GM23338 (cell line): ENCODE results near the gene SLC25A48. TPM values are rescaled to one million over a fixed set of nuclear protein-coding genes. Genes with fewer than 3 reads are reported as not detected.

Experiments used
- ATAC-seq: fragments of 200-7000 bp; cut with Tn5 transposase; 3 replicates; pipeline ENCODE4 v1.9.1; 2020
- DNase-seq: peaks from one replicate; pipeline ENCODE4 v3.0.0-alpha.2; 2015; ENCODE audit warnings: low spot score
- H2AFZ ChIP-seq: fragments of 200-600 bp; sonication (generic); 2 replicates; pipeline ENCODE4 v1.8.0; 2016; ENCODE audit warnings: antibody characterized with exemption, mild to moderate bottlenecking, moderate library complexity
- H3F3A ChIP-seq: fragments of 200-600 bp; sonication (generic); replicated peaks from 2 replicates; pipeline ENCODE4 v1.8.0; 2017; ENCODE audit warnings: antibody characterized with exemption, mixed run types, low read depth
- H3K27ac ChIP-seq: fragments of 200-600 bp; sonication (generic); 2 replicates; pipeline ENCODE4 v1.6.1; 2016; ENCODE audit warnings: low read depth
- H3K27me3 ChIP-seq: fragments of 200-600 bp; sonication (generic); 2 replicates; pipeline ENCODE4 v1.8.0; 2016; ENCODE audit warnings: mild to moderate bottlenecking, mixed run types, moderate library complexity; ENCODE audit not compliant: insufficient read depth
- H3K36me3 ChIP-seq: fragments of 200-600 bp; sonication (generic); 2 replicates; pipeline ENCODE4 v1.8.0; 2016; ENCODE audit warnings: mild to moderate bottlenecking; ENCODE audit not compliant: insufficient read depth
- H3K4me1 ChIP-seq: fragments of 200-600 bp; sonication (generic); 2 replicates; pipeline ENCODE4 v1.8.0; 2016; ENCODE audit warnings: mild to moderate bottlenecking, moderate library complexity; ENCODE audit not compliant: insufficient read depth
- H3K4me2 ChIP-seq: fragments of 200-600 bp; sonication (generic); 2 replicates; pipeline ENCODE4 v1.7.1; 2017; ENCODE audit warnings: mixed run types
- H3K4me3 ChIP-seq: fragments of 200-600 bp; sonication (generic); 2 replicates; pipeline ENCODE4 v1.6.1; 2016; ENCODE audit warnings: mixed run types
- H3K79me2 ChIP-seq: fragments of 200-600 bp; sonication (generic); replicated peaks from 2 replicates; pipeline ENCODE4 v1.8.0; 2017; ENCODE audit warnings: mild to moderate bottlenecking; ENCODE audit not compliant: insufficient read depth
- H3K9me2 ChIP-seq: fragments of 200-600 bp; sonication (generic); 2 replicates; pipeline ENCODE4 v1.8.0; 2017; ENCODE audit not compliant: insufficient read depth
- H4K20me1 ChIP-seq: fragments of 200-600 bp; sonication (generic); replicated peaks from 2 replicates; pipeline ENCODE4 v1.8.0; 2017; ENCODE audit warnings: mild to moderate bottlenecking; ENCODE audit not compliant: insufficient read depth
- H3K27ac Mint-ChIP-seq: 2 replicates; pipeline ENCODE4 v1.8.0; 2020; ENCODE audit warnings: inconsistent platforms, mild to moderate bottlenecking, moderate library complexity, mixed read lengths
- H3K27me3 Mint-ChIP-seq: 3 replicates; pipeline ENCODE4 v1.8.0; 2022; ENCODE audit warnings: low read depth, mild to moderate bottlenecking, moderate library complexity, mixed read lengths, inconsistent platforms; ENCODE audit not compliant: insufficient read depth, poor library complexity
- H3K36me3 Mint-ChIP-seq: 3 replicates; pipeline ENCODE4 v1.8.0; 2021; ENCODE audit warnings: low read depth, mild to moderate bottlenecking, inconsistent platforms, moderate library complexity, mixed read lengths
- H3K4me1 Mint-ChIP-seq: 3 replicates; pipeline ENCODE4 v1.8.0; 2020; ENCODE audit warnings: mild to moderate bottlenecking, inconsistent platforms, mixed read lengths
- H3K4me3 Mint-ChIP-seq: 3 replicates; pipeline ENCODE4 v1.8.0; 2021; ENCODE audit warnings: moderate library complexity, mild to moderate bottlenecking, inconsistent platforms, mixed read lengths
- H3K9me3 Mint-ChIP-seq: 3 replicates; pipeline ENCODE4 v1.8.0; 2020; ENCODE audit warnings: moderate library complexity, mild to moderate bottlenecking, inconsistent platforms, mixed read lengths
- CREB1 ChIP-seq: fragments of 250-450 bp; sonication (Bioruptor Pico); IDR thresholded peaks from 2 replicates; pipeline ENCODE4 v1.5.0; 2020; ENCODE audit warnings: low read depth, mild to moderate bottlenecking, moderate library complexity
- EZH2 ChIP-seq: fragments of 200-600 bp; sonication (generic); IDR thresholded peaks from one replicate; pipeline ENCODE4 v1.8.0; 2017; ENCODE audit warnings: antibody characterized with exemption, mild to moderate bottlenecking, low read depth; ENCODE audit not compliant: unreplicated experiment
- EZH2phosphoT487 ChIP-seq: fragments of 200-600 bp; sonication (generic); IDR thresholded peaks from one replicate; pipeline ENCODE4 v1.8.1; 2018; ENCODE audit warnings: antibody characterized with exemption; ENCODE audit not compliant: unreplicated experiment
- JUNB ChIP-seq: IDR thresholded peaks from one replicate; pipeline ENCODE4 v1.6.1; 2016; ENCODE audit warnings: antibody characterized with exemption; ENCODE audit not compliant: unreplicated experiment
- POLR2AphosphoS5 ChIP-seq: IDR thresholded peaks from 2 replicates; pipeline ENCODE4 v1.6.1; 2016; ENCODE audit warnings: antibody characterized with exemption, low read depth
- REST ChIP-seq: IDR thresholded peaks from one replicate; pipeline ENCODE4 v1.6.1; 2018; ENCODE audit warnings: antibody characterized with exemption; ENCODE audit not compliant: unreplicated experiment
- STAT1 ChIP-seq: IDR thresholded peaks from one replicate; pipeline ENCODE4 v1.6.1; 2016; ENCODE audit warnings: antibody characterized with exemption; ENCODE audit not compliant: unreplicated experiment
- ZNF114 ChIP-seq: fragments of 250-450 bp; sonication (Bioruptor Pico); IDR thresholded peaks from 2 replicates; pipeline ENCODE4 v1.5.0; 2020; ENCODE audit warnings: mild to moderate bottlenecking, moderate library complexity
- ZNF331 ChIP-seq: fragments of 250-450 bp; sonication (Bioruptor Pico); IDR thresholded peaks from 2 replicates; pipeline ENCODE4 v1.5.0; 2020; ENCODE audit warnings: low read depth, mild to moderate bottlenecking, moderate library complexity
- ZNF462 ChIP-seq: fragments of 250-450 bp; sonication (Bioruptor Pico); IDR thresholded peaks from 2 replicates; pipeline ENCODE4 v1.5.0; 2020; ENCODE audit warnings: mild to moderate bottlenecking, moderate library complexity
- polyA plus RNA-seq: library from polyadenylated mRNA; unstranded; fragments of >200 nt; fragmentation: Nextera tagmentation; extraction: Ambion mirVana; gene quantifications from 2 replicates; pipeline ENCODE4 v1.2.1, GENCODE V29; 2016
- total RNA-seq: library from RNA; depleted of rRNA; stranded (reverse); fragments of >200 nt; shearing (Covaris generic); gene quantifications from 2 replicates; pipeline ENCODE4 v1.2.3, GENCODE V29; 2014

Gene SLC25A48
- total and polyA plus RNA-seq, 2 experiments from 2014 or later, result 1.1 to 1.5 TPM

GRCh38 chr5:135883441-135883840 lies 49.0 kb downstream of the SLC25A48 start (continued):
- no peak for TF ChIP-seq REST

- peaks cover 13% of the 10 kb centered on the region; the same call in 1 of the 2 replicates for H3K27me3 ChIP-seq
- no peak overlapping the region for H3K4me2 ChIP-seq
- H3F3A ChIP-seq, result no peaks in the 10 kb centered on the region
- ATAC-seq (no peak), DNase-seq (no peak)
- Mint-ChIP-seq H3K4me3 (no peak overlapping the region), H3K9me3 (no peaks in the 10 kb centered on the region; the same call in 2 of the 3 replicates), H3K27me3 (peaks cover 10% of the 10 kb centered on the region), H3K27ac (no peak overlapping the region), H3K4me1 (peaks cover 32% of the 10 kb centered on the region), H3K36me3 (no peaks in the 10 kb centered on the region)
- H4K20me1 ChIP-seq, result no peaks in the 10 kb centered on the region
- no peak overlapping the region for H3K4me3 ChIP-seq
- H2AFZ ChIP-seq, result no peak overlapping the region
- H3K36me3 ChIP-seq, result no peaks in the 10 kb centered on the region
- no peak overlapping the region for H3K27ac ChIP-seq
- H3K9me2 ChIP-seq, result no peaks in the 10 kb centered on the region
- 0 out of 2 replicates have a peak, but pooled peaks cover 9% of the 10 kb centered on the region for H3K4me1 ChIP-seq
- H3K79me2 ChIP-seq, result no peaks in the 10 kb centered on the region
- TF ChIP-seq ZNF462 (CRISPR knock-in tag), result no peak
- no peak for TF ChIP-seq EZH2phosphoT487
- TF ChIP-seq JUNB, result no peak
- no peak for TF ChIP-seq ZNF331 (CRISPR knock-in tag)
- no peak for TF ChIP-seq ZNF114 (CRISPR knock-in tag)
- no peak for TF ChIP-seq CREB1 (CRISPR knock-in tag)
- TF ChIP-seq POLR2AphosphoS5, result no peak
- no peak for TF ChIP-seq REST
- no peak for TF ChIP-seq STAT1
- TF ChIP-seq EZH2, result no peak
These were observed 50.6 kb downstream of the SLC25A48 start for GRCh38 chr5:135885031-135885430.
